Glomerular endothelial cell (primary cell): ENCODE measurements around the gene NDUFA13. TPM values are rescaled to one million over a fixed set of nuclear protein-coding genes. Genes with fewer than 3 reads are reported as not detected.

Experiments
- DNase-seq: peaks from one replicate; pipeline ENCODE4 v3.0.0-alpha.2; 2011; ENCODE audit warnings: low read depth, low spot score; ENCODE audit errors: extremely low read depth
- total RNA-seq: library from RNA; depleted of rRNA; stranded (reverse); fragments of >200 nt; gene quantifications from 2 replicates; pipeline ENCODE4 v1.2.3, GENCODE V29; 2015

Gene NDUFA13
- total RNA-seq, 1 donor from 2014 or later: 111 TPM

- no peak for DNase-seq
These were observed 9.4 kb upstream of the NDUFA13 start for GRCh38 chr19:19506592-19506991.

GRCh38 chr19:19507354-19507753 is 8.7 kb upstream of the NDUFA13 start:
- no peak for DNase-seq

- DNase-seq: no peak
These were observed 7.8 kb upstream of the NDUFA13 start for GRCh38 chr19:19508217-19508616.

- no peak for DNase-seq
These were observed 5.6 kb upstream of the NDUFA13 start for GRCh38 chr19:19510432-19510831.

GRCh38 chr19:19513682-19514081 is 2.3 kb upstream of the NDUFA13 start:
- no peak for DNase-seq

GRCh38 chr19:19514215-19514657 is 1.8 kb upstream of the NDUFA13 start:
- DNase-seq: no peak

GRCh38 chr19:19514881-19515641 is 964 bp upstream of the NDUFA13 start, which contains the start of gene TSSK6:
Gene TSSK6 (minus strand): TSS chr19:19515548. CDS start chr19:19515427, 121 bp downstream.
- DNase-seq: no peak

GRCh38 chr19:19517235-19517619 is 1.2 kb downstream of the NDUFA13 start:
- no peak for DNase-seq

- DNase-seq: no peak
These were observed 5.0 kb downstream of the NDUFA13 start for GRCh38 chr19:19520989-19521388.

- DNase-seq: no peak
These were observed 7.2 kb downstream of the NDUFA13 start for GRCh38 chr19:19523177-19523576.

GRCh38 chr19:19524053-19524452 is 8.0 kb downstream of the NDUFA13 start:
- DNase-seq: no peak

GRCh38 chr19:19525611-19526380 is 9.8 kb downstream of the NDUFA13 start:
- no peak for DNase-seq

- no peak for DNase-seq
These were observed 10.8 kb downstream of the NDUFA13 start for GRCh38 chr19:19526581-19527370.

GRCh38 chr19:19527371-19527656 is 11.3 kb downstream of the NDUFA13 start:
- no peak for DNase-seq

- no peak for DNase-seq
These were observed 11.9 kb downstream of the NDUFA13 start for GRCh38 chr19:19527674-19528625.

GRCh38 chr19:19528721-19529490 is 12.9 kb downstream of the NDUFA13 start, which contains the start of gene YJEFN3:
Gene YJEFN3 (plus strand): TSS chr19:19528911. CDS start chr19:19528933, 22 bp downstream.
- no peak for DNase-seq

GRCh38 chr19:19529783-19530422 is 13.9 kb downstream of the NDUFA13 start:
- no peak for DNase-seq

- DNase-seq: no peak
These were observed 14.4 kb downstream of the NDUFA13 start for GRCh38 chr19:19530423-19530804.

GRCh38 chr19:19530889-19531288 is 14.9 kb downstream of the NDUFA13 start:
- no peak for DNase-seq
